Measurements from ENCODE around the gene SPATA45. TPM values are rescaled to one million over a fixed set of nuclear protein-coding genes. Genes with fewer than 3 reads are reported as not detected.
"Not testable (repeated sequence)": the region's sequence is repeated elsewhere in the genome, so short reads cannot be mapped to it uniquely, and the experiment has no call there.

The SPATA45 gene
- total and polyA plus RNA-seq, 5 experiments from 2014 or later, result not detected

DNA sequence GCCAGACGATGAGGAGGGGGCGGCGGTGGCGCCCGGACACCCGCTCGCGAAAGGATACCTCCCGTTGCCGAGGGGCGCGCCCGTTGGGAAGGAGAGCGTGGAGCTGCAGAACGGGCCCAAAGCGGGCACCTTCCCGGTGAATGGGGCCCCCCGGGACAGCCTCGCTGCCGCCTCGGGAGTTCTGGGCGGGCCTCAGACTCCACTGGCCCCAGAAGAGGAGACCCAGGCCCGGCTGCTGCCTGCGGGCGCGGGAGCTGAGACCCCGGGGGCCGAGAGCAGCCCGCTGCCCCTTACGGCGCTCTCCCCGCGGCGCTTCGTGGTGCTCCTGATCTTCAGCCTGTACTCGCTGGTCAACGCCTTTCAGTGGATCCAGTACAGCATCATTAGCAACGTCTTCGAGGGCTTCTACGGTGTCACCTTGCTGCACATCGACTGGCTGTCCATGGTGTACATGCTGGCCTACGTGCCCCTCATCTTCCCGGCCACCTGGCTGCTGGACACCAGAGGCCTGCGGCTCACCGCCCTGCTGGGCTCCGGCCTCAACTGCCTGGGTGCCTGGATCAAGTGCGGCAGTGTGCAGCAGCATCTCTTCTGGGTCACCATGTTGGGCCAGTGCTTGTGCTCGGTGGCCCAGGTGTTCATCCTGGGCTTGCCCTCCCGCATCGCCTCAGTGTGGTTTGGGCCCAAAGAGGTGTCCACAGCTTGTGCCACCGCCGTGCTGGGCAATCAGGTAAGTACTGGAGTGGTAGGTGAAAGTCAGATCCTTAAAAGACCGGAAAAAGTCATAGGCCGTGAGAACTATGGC lies 11.2 kb upstream of the SPATA45 start:
- H3K4me1 Mint-ChIP-seq, result peaks cover 20 to 42% (median 34%) of the 10 kb centered on the region in 4 donors

DNA sequence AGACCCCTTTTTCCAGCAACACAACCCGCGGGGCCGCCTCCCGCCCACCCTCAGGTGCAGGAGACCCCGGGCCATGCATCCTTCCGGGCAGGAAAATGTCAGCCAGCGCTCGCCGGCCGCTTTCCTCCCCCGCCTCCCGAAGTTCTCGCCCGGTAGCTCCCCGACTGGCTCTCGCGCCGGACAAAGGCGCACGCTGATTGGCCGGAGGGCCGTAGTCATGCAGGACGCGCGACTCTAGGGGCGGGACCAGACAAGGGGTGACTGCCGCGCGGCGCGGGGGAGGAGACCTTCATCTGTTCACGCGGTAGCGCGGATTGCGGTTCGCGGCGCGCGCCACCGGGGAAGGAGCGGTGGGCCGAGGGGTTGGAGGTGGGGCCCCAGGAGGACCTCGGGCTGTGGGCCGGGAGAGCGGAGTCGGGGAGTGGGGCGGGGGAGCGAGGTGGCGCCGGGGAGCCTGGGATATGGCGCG lies 10.6 kb upstream of the SPATA45 start, which contains the start of gene FLVCR1:
Gene FLVCR1 (plus strand): TSS at position 284 of the 469 bp plus-strand sequence. CDS start 178 bp downstream, at position 462.
- Mint-ChIP-seq H3K27me3 (no peaks in the 10 kb centered on the region), H3K4me3 (peak within 1 kb of the TSS in 8 of 10 donors; percentile 87 to 98 (median 94)), H3K27ac (peak within 1 kb of the TSS; percentile 85 to 97 (median 93)), H3K36me3 (peaks cover 5 to 12% (median 10%) of the 10 kb centered on the region in 3 donors), H3K4me1 (peaks cover 17 to 38% (median 30%) of the 10 kb centered on the region in 4 donors), H3K9me3 (peaks cover 0 to 4% (median 0%) of the 10 kb centered on the region in 9 donors)
- POLR2A ChIA-PET, result interaction anchor here (1.0 to 2.1 kb wide), 5 partner anchors 57 to 299 kb away, joined by 4 to 11 read pairs (median 5); partner anchors contain the start of genes NSL1 and TATDN3
- ATAC-seq (peak; percentile 95 to 97), DNase-seq (peak; percentile 66 to 93 (median 84))

More for the DNA sequence above, 11.2 kb upstream of the SPATA45 start:
- Mint-ChIP-seq H3K27ac (peak overlapping the region; percentile 85 to 97 (median 93)), H3K9me3 (peaks cover 0 to 4% (median 0%) of the 10 kb centered on the region in 9 donors), H3K4me3 (peak overlapping the region in 8 of 10 donors; percentile 87 to 98 (median 94)), H3K27me3 (no peaks in the 10 kb centered on the region), H3K36me3 (peaks cover 3 to 11% (median 9%) of the 10 kb centered on the region in 3 donors)
- peak in 6 of 10 donors; percentile 7 to 40 (median 24) for DNase-seq
- ATAC-seq, result peak; percentile 11 to 28
- POLR2A ChIA-PET, result interaction anchor here (1.0 to 2.1 kb wide), 4 partner anchors 65 to 300 kb away, joined by 4 to 11 read pairs (median 6); partner anchors contain the start of genes NSL1 and TATDN3

DNA sequence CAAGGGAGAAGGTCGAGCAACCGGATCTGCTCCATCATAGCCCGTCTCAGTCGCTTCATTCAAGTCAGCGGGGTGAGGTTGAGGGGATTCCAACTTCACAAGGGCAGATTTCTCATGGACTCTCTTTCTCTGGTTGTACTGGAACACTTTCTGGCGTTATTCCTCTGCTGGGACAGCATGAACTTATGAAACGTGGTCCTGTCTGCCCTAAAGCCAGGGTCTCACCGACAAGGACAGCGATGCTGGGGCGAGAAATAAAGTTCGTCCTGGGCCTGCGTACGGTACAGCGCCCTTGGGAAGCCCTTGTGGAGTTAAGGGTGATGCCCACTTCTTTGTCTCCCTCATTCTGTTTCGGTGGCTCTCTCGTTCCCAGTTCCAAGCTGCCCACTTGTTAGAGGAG lies 9.3 kb upstream of the SPATA45 start:
- peaks cover 16 to 33% (median 26%) of the 10 kb centered on the region in 4 donors for H3K4me1 Mint-ChIP-seq
- no peaks in the 10 kb centered on the region for H3K27me3 Mint-ChIP-seq
- DNase-seq, result no peak
- ATAC-seq, result no peak
- POLR2A ChIA-PET, result interaction anchor here (1.2 to 1.7 kb wide), 2 partner anchors 56 to 63 kb away, joined by 4 to 6 read pairs; no protein-coding TSS in a partner anchor
- H3K4me3 Mint-ChIP-seq, result peak overlapping the region in 8 of 10 donors; percentile 58 to 98 (median 91)
- peak overlapping the region in 2 of 10 donors; percentile 14 to 15 for H3K27ac Mint-ChIP-seq
- peaks cover 5 to 20% (median 7%) of the 10 kb centered on the region in 3 donors for H3K36me3 Mint-ChIP-seq
- peaks cover 0 to 7% (median 3%) of the 10 kb centered on the region in 9 donors for H3K9me3 Mint-ChIP-seq

DNA sequence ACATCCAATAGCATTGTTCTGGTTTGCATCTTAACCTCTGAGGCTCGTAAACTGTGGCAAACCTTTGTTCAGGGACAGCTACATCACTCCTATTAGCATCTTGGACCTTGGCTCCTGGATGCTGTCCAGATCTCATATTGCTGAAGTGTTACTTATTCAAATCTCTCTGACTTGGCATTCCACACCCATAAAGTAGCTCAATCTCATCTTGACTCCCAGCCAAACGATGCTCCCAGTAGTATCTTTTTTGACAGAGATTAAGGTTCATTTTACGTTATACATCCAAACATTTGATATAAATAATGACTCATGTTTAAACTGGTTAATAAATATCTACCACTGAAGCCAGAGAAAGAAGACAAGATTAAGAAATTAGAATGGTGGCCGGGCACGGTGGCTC lies 6.2 kb upstream of the SPATA45 start:
- POLR2A ChIA-PET, result no interaction called here
- Mint-ChIP-seq H3K27me3 (no peaks in the 10 kb centered on the region), H3K4me3 (no peak overlapping the region), H3K4me1 (peaks cover 12 to 27% (median 26%) of the 10 kb centered on the region in 4 donors), H3K36me3 (peaks cover 5 to 20% (median 7%) of the 10 kb centered on the region in 3 donors), H3K27ac (no peak overlapping the region), H3K9me3 (peaks cover 0 to 12% (median 3%) of the 10 kb centered on the region in 9 donors)
- DNase-seq (no peak), ATAC-seq (no peak)

DNA sequence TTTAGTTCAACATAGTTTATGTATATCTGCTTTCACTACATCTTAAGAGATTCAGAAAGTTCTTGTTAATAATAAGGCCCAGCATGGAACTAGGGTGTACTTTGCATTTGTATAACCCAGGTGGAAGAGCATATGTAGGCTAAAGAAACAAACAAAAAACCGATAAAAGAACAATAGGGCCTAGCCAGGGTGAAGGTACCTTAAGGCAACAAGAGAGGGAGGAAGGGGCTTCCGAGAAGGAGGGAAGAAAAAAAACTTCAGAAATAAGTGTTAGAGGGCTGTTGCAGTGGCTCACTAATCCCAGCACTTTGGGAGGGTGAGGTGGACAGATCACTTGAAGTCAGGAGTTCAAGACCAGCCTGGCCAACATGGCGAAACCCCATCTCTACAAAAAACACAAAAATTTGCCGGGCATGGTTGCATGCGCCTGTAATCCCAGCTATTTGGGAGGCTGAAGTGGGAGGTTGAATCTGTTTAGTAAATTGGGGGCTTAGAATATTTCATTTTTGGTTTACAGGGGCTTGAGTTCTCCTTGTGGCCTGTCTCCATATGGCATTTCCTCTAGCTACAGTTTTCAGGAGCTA lies 4.7 kb upstream of the SPATA45 start:
- Mint-ChIP-seq H3K27me3 (no peaks in the 10 kb centered on the region), H3K4me3 (peak overlapping the region in 1 of 10 donors; percentile 51), H3K4me1 (peaks cover 7 to 19% (median 18%) of the 10 kb centered on the region in 4 donors), H3K9me3 (peaks cover 0 to 14% (median 6%) of the 10 kb centered on the region in 9 donors), H3K27ac (peak overlapping the region in 1 of 10 donors; percentile 42), H3K36me3 (peaks cover 5 to 20% (median 7%) of the 10 kb centered on the region in 3 donors)
- no peak for DNase-seq
- no peak for ATAC-seq
- POLR2A ChIA-PET, result no interaction called here

DNA sequence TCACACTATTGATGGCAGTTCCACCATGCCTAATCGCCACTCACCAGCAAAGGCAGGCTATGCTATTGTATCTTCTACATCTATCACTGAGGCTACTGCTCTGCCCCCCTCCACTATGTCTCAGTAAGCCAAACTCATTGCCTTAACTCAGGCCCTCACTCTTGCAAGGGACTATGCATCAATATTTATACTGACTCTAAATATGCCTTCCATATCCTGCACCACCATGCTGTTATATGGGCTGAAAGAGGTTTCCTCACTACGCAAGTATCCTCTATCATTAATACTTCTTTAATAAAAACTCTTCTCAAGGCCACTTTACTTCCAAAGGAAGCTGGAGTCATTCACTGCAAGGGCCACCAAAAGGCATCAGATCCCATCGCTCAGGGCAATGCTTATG lies 2.9 kb downstream of the SPATA45 start:
- not testable (repeated sequence) for ATAC-seq, H3K4me3 Mint-ChIP-seq, H3K27me3 Mint-ChIP-seq

DNA sequence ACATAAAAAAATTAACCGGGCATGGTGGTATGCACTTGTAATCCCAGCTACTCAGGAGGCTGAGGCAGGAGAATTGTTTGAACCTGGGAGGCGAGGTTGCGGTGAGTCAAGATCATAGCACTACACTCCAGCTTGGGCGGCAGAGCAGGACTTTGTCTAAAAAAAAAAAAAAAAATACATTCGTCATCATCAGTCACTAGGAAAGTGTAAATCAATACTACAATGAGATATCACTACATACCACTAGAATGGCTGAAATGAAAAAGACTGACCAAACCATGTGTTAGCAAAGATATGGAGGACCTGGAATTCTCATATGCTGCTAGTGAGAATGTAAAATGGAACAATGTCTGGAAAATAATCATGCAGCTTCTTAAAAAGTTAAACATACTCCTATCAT lies 9.3 kb downstream of the SPATA45 start:
- Mint-ChIP-seq H3K4me3 (no peak overlapping the region), H3K36me3 (no peaks in the 10 kb centered on the region), H3K4me1 (peaks cover 0 to 7% (median 0%) of the 10 kb centered on the region in 4 donors), H3K27me3 (no peaks in the 10 kb centered on the region), H3K9me3 (no peaks in the 10 kb centered on the region), H3K27ac (no peak overlapping the region)
- POLR2A ChIA-PET, result no interaction called here
- ATAC-seq, result no peak
- no peak for DNase-seq

More for the DNA sequence above, 2.9 kb downstream of the SPATA45 start:
- H3K4me1 Mint-ChIP-seq, H3K27ac Mint-ChIP-seq, H3K9me3 Mint-ChIP-seq, POLR2A ChIA-PET, H3K36me3 Mint-ChIP-seq, DNase-seq: not testable (repeated sequence)

DNA sequence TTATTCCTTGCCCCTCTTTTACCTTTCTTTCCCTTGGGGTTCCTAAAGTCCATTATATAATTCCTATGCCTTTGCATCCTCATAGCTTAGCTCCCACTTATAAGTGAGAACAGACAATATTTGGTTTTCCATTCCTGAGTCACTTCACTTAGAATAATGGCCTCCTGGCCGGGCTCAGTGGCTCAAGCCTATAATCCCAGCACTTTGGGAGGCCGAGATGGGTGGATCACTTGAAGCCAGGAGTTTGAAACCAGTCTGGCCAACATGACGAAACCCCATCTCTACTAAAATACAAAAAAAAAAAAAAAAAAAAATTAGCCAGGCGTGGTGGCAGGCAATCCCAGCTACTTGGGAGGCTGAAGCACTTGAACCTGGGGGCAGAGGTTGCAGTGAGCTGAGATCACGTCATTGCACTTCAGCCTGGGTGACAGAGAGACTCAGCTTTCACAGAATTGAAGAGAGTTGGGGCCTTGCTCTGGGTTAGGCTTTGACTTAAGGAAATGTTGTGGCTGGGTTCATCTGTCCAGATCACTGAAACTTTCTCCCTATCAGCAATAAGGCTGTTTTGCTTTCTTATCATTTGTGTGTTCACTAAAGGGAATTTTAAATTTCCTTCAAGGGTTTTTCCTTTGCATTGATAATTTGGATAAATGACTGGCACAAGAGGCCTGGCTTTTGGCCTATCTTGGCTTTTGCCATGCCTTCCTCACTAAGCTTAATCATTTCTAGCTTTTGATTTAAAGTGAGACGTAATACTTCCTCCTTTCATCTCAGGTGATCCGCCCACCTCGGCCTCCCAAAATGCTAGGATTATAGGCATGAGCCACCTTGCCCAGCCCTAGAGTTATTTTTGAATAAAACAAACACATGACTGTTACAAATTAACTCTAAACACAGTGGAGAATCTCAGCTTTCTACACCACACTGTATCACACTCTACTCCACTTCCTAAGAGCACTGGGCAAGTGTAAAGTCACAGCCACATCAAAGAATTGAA lies 13.9 kb downstream of the SPATA45 start:
- ATAC-seq, H3K36me3 Mint-ChIP-seq, POLR2A ChIA-PET, H3K27me3 Mint-ChIP-seq, H3K4me3 Mint-ChIP-seq, H3K9me3 Mint-ChIP-seq, DNase-seq: not testable (repeated sequence)
- peaks cover 0 to 11% (median under 1%) of the 10 kb centered on the region in 4 donors for H3K4me1 Mint-ChIP-seq
- peak overlapping the region in 1 of 10 donors; percentile 31 for H3K27ac Mint-ChIP-seq

DNA sequence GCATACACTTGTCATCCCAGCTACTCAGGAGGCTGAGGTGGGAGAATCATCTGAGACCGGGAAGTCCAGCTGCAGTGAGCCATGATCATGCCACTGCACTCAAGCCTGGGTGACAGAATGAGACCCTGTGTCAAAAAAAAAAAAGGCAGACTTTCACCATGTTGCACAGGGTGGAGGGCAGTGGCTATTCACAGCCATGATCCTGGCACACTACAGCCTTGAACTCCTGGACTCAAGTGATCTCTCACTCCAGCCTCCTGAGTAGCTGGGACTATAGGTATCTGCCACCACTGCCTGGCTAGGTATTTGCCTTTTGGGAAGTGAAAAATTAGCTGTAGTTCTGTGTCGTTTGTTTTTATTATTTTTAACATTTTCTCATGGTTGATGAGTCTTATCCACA lies 19.1 kb downstream of the SPATA45 start:
- Mint-ChIP-seq H3K4me3 (no peak overlapping the region), H3K36me3 (peaks cover 6 to 23% (median 18%) of the 10 kb centered on the region in 3 donors), H3K9me3 (peaks cover 0 to 37% (median 26%) of the 10 kb centered on the region in 9 donors), H3K27ac (no peak overlapping the region), H3K27me3 (peaks cover 0 to 3% (median 0%) of the 10 kb centered on the region in 5 donors), H3K4me1 (peaks cover 0 to 4% (median 2%) of the 10 kb centered on the region in 4 donors)
- POLR2A ChIA-PET, result no interaction called here
- DNase-seq (no peak), ATAC-seq (no peak)

DNA sequence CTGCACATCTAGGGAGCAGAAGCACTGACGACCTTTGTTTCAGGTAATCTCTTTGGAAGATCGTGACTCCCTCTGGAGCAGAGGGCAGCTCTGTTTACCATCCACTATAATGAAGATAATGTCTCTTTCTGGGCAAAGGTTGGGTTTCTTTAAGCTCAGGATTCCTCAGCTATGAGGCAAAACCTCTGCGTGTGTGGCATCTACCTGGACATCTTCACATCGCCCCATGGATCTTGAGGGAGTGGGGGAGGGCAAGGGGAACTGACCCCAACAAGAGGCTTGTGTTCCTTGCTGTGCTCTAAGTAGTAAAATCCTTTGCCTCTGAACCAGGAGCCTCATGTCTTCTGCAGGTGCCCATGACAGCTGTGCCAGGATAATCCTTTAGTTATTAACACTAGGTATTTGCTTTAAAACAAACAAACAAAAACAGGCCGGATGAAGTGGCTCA lies 19.6 kb downstream of the SPATA45 start:
- peaks cover 0 to 4% (median 2%) of the 10 kb centered on the region in 4 donors for H3K4me1 Mint-ChIP-seq
- POLR2A ChIA-PET, result no interaction called here
- ATAC-seq (no peak), DNase-seq (no peak)
- peaks cover 6 to 23% (median 18%) of the 10 kb centered on the region in 3 donors for H3K36me3 Mint-ChIP-seq
- H3K27me3 Mint-ChIP-seq, result peaks cover 0 to 3% (median 0%) of the 10 kb centered on the region in 5 donors
- peaks cover 0 to 37% (median 27%) of the 10 kb centered on the region in 9 donors for H3K9me3 Mint-ChIP-seq
- no peak overlapping the region for H3K4me3 Mint-ChIP-seq
- no peak overlapping the region for H3K27ac Mint-ChIP-seq

DNA sequence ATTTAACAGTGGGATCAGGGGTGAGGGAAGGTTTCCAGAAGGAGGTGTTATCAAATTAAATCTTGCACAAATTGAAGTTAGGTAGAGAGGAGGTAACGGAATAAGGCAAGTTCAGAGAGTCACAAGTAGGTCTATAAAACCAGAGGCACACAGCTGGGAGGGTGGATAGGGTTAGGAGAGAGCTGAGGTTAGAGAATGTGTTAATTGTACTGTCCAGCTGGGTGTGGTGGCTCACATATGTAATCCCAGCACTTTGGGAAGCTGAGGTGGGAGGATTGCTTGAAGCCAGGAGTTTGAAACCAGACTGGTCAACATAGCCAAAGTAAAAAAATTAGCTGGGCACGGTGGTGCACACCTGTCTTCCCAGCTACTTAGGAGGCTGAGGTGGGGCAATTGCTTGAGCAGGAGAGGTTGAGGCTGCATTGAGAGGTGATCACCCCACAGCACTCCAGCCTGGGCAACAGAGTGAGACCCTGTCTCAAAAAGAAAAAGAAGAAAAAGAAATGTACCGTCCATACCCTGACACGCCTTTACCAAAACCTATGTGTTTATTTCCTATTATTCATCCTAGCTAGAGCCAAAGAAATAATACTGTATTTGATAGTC lies 20.2 kb downstream of the SPATA45 start:
- Mint-ChIP-seq H3K9me3 (peaks cover 0 to 37% (median 27%) of the 10 kb centered on the region in 9 donors), H3K4me3 (no peak overlapping the region), H3K27ac (no peak overlapping the region), H3K36me3 (peaks cover 6 to 23% (median 18%) of the 10 kb centered on the region in 3 donors), H3K4me1 (peaks cover 0 to 4% (median 2%) of the 10 kb centered on the region in 4 donors), H3K27me3 (peaks cover 0 to 3% (median 0%) of the 10 kb centered on the region in 5 donors)
- POLR2A ChIA-PET, result no interaction called here
- DNase-seq (no peak), ATAC-seq (no peak)

All from naive thymus-derived CD8-positive, alpha-beta T cell (primary cell).